Endothelial cell of umbilical vein (primary cell): ENCODE measurements around the gene SLC17A9.

ENCODE experiments used
- EZH2 ChIP-seq: IDR thresholded peaks from 2 replicates; pipeline ENCODE4 v1.6.1; 2012; ENCODE audit warnings: borderline replicate concordance, low read depth, mild to moderate bottlenecking, moderate library complexity, low read length, inconsistent platforms; ENCODE audit not compliant: severe bottlenecking
- FOS ChIP-seq: IDR thresholded peaks from 2 replicates; pipeline ENCODE4 v1.6.1; 2011; ENCODE audit warnings: mild to moderate bottlenecking, low read length, moderate library complexity, borderline replicate concordance; ENCODE audit not compliant: insufficient read depth
- JUN ChIP-seq: IDR thresholded peaks from 2 replicates; pipeline ENCODE4 v1.6.1; 2011; ENCODE audit warnings: borderline replicate concordance, low read depth; ENCODE audit not compliant: insufficient read length, insufficient read depth
- MYC ChIP-seq: IDR thresholded peaks from one replicate; pipeline ENCODE4 v1.6.1; 2011; ENCODE audit warnings: mild to moderate bottlenecking, low read depth, low read length
- POLR2A ChIP-seq: IDR thresholded peaks from 2 replicates; pipeline ENCODE4 v1.6.1; 2012; ENCODE audit warnings: low read depth, mild to moderate bottlenecking, control low read depth, low read length
- POLR2AphosphoS5 ChIP-seq: IDR thresholded peaks from 2 replicates; pipeline ENCODE4 v1.6.1; 2012; ENCODE audit warnings: low read depth, mild to moderate bottlenecking, control low read depth, low read length, moderate library complexity; ENCODE audit not compliant: insufficient read depth
- TF ChIP-seq, protein P1 (sequence below), 2 donors: IDR thresholded peaks; 1 replicate in 1 of 2; 2 replicates in 1 of 2; pipeline ENCODE4 v1.5.1; 2011; ENCODE audit warnings: low read length in 2 of 2, mild to moderate bottlenecking in 2 of 2, moderate library complexity in 2 of 2, control low read depth in 1 of 2, inconsistent platforms in 1 of 2, low read depth in 1 of 2; ENCODE audit not compliant: insufficient read depth in 1 of 2; ENCODE audit errors: extremely low read depth in 1 of 2

- TF ChIP-seq, protein P1, sequence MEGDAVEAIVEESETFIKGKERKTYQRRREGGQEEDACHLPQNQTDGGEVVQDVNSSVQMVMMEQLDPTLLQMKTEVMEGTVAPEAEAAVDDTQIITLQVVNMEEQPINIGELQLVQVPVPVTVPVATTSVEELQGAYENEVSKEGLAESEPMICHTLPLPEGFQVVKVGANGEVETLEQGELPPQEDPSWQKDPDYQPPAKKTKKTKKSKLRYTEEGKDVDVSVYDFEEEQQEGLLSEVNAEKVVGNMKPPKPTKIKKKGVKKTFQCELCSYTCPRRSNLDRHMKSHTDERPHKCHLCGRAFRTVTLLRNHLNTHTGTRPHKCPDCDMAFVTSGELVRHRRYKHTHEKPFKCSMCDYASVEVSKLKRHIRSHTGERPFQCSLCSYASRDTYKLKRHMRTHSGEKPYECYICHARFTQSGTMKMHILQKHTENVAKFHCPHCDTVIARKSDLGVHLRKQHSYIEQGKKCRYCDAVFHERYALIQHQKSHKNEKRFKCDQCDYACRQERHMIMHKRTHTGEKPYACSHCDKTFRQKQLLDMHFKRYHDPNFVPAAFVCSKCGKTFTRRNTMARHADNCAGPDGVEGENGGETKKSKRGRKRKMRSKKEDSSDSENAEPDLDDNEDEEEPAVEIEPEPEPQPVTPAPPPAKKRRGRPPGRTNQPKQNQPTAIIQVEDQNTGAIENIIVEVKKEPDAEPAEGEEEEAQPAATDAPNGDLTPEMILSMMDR (IDR thresholded peaks at IDR 0.05; ENCODE audit: extremely low read depth in 1 of 2, insufficient read depth in 1 of 2, low read depth in 1 of 2, low read length in 2 of 2) = no peak
- TF ChIP-seq MYC (no peak), EZH2 (no peak), POLR2A (no peak), FOS (no peak), POLR2AphosphoS5 (no peak), JUN (no peak)
Observed at GRCh38 chr20:62980380-62980960, 28.0 kb downstream of the SLC17A9 start.
